Measurements from ENCODE around the gene ASPG.

DNA sequence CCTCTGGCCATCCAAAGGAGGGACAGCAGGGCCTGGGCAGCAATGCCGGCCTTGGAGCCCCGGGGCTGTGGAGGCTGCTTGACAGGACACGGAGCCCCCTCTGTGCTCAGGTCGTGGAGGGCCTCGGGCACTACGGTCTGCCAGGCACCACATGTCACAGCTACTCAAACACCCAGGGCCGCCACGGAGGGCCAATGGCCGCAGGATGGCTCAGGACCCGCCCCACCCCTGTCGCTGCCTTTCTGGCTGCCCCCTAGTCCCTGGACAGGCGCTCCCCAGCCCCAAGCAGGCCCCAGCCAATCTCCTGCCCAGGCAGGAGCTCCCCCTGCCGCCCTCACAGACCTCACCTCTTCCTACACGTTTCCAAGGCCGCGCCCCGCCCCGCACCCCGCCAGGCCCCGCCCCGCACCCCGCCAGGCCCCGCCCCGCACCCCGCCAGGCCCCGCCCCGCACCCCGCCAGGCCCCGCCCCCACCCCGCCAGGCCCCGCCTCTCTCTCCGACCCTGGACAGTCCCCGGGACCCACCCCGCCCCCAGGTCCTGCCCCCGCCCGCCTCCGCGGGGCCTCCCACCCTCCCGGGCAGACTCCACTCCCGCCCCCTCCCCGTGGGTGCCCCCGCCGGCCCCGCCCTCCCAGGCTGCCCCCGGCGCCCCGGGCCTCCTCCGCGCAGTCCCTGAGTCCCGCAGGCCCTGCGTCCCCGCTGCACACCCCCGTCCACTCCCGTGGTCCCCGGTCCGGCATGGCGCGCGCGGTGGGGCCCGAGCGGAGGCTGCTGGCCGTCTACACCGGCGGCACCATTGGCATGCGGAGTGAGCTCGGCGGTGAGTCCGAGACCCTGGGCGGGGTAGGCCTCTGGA, at the start of gene ASPG:
- TF ChIP-seq, protein P1, sequence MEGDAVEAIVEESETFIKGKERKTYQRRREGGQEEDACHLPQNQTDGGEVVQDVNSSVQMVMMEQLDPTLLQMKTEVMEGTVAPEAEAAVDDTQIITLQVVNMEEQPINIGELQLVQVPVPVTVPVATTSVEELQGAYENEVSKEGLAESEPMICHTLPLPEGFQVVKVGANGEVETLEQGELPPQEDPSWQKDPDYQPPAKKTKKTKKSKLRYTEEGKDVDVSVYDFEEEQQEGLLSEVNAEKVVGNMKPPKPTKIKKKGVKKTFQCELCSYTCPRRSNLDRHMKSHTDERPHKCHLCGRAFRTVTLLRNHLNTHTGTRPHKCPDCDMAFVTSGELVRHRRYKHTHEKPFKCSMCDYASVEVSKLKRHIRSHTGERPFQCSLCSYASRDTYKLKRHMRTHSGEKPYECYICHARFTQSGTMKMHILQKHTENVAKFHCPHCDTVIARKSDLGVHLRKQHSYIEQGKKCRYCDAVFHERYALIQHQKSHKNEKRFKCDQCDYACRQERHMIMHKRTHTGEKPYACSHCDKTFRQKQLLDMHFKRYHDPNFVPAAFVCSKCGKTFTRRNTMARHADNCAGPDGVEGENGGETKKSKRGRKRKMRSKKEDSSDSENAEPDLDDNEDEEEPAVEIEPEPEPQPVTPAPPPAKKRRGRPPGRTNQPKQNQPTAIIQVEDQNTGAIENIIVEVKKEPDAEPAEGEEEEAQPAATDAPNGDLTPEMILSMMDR (IDR thresholded peaks at IDR 0.05): no peak
- no peak for TF ChIP-seq CREB1 (CRISPR knock-in tag; IDR thresholded peaks at IDR 0.05)
